HG02642 (cell line): ENCODE data around the gene UPK1A.
A peak's percentile ranks its signal among the peaks of the same experiment; 100 is the strongest.
"Not testable (repeated sequence)": the region's sequence is repeated elsewhere in the genome, so short reads cannot be mapped to it uniquely, and the experiment has no call there.

Experiments used
- ATAC-seq: cut with Tn5 transposase; IDR thresholded peaks from one replicate; pipeline ENCODE4 v1.9.1; 2021; ENCODE audit warnings: mild to moderate bottlenecking; ENCODE audit not compliant: unreplicated experiment, poor library complexity

Gene UPK1A

GRCh38 chr19:35644206-35644986 is 21.9 kb upstream of the UPK1A start:
- ATAC-seq: peak; percentile 66

DNA sequence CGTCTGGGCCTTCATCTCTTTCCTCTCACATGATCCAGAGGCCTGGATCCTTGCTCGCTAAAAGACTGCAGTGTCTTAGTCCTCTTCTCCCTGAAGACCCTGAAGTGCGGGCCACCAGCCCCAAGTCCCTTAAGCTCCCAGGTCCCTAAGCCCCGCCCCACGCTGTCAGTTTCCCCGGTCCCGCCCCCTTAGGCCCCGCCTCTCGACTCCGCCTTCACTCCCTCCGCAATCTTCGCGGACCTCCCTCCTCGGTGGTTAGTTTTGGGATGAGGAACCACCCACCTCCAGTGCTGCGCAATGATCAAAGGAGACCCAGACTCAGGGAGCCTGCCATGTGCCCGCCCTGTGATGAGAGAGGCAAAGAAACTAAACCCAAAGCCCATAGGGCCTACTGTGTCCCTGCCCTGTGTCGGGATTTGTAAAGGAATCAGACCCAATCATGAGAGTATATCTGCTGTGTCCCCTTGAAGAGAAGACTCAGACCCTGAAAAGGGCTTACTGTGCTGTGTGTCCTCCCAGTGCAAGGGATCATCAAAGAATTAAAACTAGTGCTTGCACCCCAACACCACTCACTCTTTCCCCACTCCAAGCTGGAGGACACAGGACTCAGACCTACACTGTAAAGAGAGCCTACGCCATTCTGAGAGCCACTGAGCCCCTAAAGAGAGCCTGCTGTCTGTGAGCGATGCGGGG is 21.2 kb upstream of the UPK1A start:
- no peak for ATAC-seq

- no peak for ATAC-seq
Observed at GRCh38 chr19:35645680-35646511, 20.4 kb upstream of the UPK1A start.

GRCh38 chr19:35648017-35648961 is 18.0 kb upstream of the UPK1A start, which contains the start of gene COX6B1:
Gene COX6B1, plus strand, starts transcription at chr19:35648323. Its CDS starts 2,921 bp downstream, at chr19:35651244.
- ATAC-seq: peak; percentile 57

- ATAC-seq: no peak
Observed at GRCh38 chr19:35650581-35650980, 15.7 kb upstream of the UPK1A start.

GRCh38 chr19:35654828-35655227 is 11.5 kb upstream of the UPK1A start:
- not testable (repeated sequence) for ATAC-seq

- no peak for ATAC-seq
Observed at GRCh38 chr19:35655600-35655999, 10.7 kb upstream of the UPK1A start.

DNA sequence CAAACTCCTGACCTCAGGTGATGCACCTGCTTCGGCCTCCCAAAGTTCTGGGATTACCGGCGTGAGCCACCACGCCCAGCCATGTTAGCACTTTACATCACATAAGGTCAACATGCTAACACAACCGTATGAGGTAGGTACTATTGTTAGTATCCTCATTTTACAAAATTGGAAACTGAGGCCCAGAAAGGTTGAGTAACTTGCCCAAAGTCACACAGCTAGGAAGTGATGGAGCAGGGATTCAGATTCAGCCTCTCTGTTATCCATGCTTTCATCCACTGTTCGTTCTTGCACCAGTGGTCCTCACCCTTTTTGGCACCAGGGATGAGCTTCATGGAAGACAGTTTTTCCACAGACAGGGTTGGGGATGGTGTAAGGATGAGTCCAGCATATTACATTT is 9.6 kb upstream of the UPK1A start:
- ATAC-seq: no peak

DNA sequence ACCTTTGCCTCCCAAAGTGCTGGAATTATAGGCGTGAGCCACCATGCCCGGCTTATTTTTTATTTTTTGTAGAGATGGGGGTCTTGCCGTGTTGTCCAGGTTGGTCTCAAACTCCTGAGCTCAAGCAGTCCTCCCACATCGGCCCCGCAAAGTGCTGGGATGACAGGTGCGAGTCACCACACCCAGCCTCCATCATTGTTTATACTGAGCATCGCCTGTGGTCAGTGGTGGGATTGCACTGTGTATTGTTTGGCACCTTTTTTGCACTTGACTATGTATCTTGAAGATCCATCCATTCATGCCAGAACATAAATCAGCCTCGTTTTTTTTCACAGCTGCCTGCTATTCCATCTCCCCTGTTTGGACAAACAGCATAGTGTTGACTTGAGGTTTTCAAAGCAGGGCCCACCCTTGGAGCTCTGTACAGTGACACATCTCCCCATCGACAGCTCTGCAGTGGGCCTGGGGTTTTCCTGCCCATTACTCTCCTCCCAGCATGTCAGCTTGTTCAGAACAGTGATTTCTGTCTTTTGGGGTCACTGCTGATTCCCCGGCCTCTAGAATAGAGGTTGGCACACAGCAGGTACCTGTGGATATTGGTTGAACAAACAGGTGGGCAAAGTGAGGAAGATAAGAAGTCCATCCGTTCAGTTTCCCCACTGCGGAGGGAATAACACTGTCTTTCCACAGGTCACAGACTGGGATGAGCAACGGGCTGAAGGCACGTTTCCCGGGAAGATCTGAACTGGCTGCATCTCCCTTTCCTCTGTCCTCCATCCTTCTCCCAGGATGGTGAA is 8.2 kb upstream of the UPK1A start:
- no peak for ATAC-seq

GRCh38 chr19:35661995-35662340 is 4.3 kb upstream of the UPK1A start:
- ATAC-seq: no peak

GRCh38 chr19:35663981-35664380 is 2.3 kb upstream of the UPK1A start:
- ATAC-seq: no peak

GRCh38 chr19:35665157-35665556 is 1.2 kb upstream of the UPK1A start:
- ATAC-seq: no peak

DNA sequence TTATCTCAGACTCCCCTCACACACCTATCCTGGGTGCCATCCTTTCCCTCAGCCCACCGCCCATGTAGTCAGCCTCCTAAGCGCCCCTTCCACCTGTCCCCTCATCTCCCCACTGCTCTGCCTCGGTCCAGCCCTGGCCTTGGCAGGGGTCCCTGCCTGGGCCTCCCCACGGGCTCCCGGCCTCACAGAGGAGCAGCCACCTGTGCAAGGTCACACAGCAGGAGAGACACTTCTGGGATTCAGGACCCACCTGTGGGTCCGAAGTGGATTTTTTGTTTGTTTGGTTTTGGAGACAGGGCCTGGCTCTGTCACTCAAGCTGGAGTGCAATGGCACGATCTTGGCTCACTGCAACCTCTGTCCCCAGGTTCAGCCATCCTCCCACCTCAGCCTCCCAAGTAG is 713 bp upstream of the UPK1A start:
- ATAC-seq: no peak

GRCh38 chr19:35669566-35669965 is 3.2 kb downstream of the UPK1A start:
- ATAC-seq: no peak

DNA sequence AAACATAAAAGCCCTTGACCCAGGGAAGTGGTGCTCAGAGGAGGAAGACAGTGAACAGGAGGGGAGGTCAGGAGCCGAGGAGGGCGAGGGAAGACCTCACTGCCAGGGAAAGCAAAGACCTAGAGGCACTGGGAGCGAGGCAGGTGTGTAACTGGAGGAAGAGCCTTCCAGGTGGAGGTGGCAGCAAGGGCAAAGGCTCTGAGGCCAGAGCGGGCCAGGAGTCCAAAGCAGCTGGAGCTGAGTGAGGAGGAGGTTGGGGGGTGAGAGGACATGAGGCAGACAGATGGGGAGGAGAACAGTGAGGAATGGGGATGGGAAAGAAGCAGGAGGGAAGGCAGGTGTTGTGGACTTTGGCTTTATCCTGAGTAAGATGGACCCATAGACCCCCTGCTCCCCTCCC is 3.7 kb downstream of the UPK1A start:
- ATAC-seq: no peak

DNA sequence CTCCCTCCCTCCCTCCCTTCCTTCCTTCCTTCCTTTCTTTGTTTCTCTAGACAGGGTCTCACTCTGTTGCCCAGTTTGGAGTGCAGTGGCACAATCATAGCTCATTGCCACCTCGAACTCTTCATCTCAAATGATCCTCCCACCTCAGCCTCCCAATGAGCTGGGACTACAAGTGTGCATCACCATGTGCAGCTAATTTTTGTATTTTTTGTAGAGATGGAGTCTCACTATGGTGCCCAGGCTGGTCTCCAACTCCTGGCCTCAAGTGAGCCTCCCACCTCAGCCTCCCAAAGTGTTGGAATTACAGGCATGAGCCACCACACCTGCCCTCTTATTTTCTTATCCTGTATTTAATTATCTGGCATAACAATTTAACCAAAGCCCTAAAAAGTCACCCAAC is 4.4 kb downstream of the UPK1A start:
- no peak for ATAC-seq

- ATAC-seq: no peak
Observed at GRCh38 chr19:35671818-35672217, 5.5 kb downstream of the UPK1A start.

- no peak for ATAC-seq
Observed at GRCh38 chr19:35673121-35673804, 6.9 kb downstream of the UPK1A start.
